Limb (tissue), 2 donors: ENCODE data around the gene GPR21.

Experiments used
- DNase-seq, 2 donors: peaks; one replicate each; pipeline ENCODE4 v3.0.0-alpha.2; 2016; ENCODE audit errors: extremely low spot score in 2 of 2

The GPR21 gene

GRCh38 chr9:123063896-123064295 is 30.4 kb downstream of the GPR21 start:
- no peak for DNase-seq

- no peak for DNase-seq
Measured at GRCh38 chr9:123064716-123065115, 31.2 kb downstream of the GPR21 start.

- no peak for DNase-seq
Measured at GRCh38 chr9:123065196-123065595, 31.7 kb downstream of the GPR21 start.

- no peak for DNase-seq
Measured at GRCh38 chr9:123067136-123067535, 33.7 kb downstream of the GPR21 start.

- peak in 1 of 2 donors; percentile 39 for DNase-seq
Measured at GRCh38 chr9:123069010-123069481, 35.6 kb downstream of the GPR21 start.

- DNase-seq, result no peak
Measured at GRCh38 chr9:123070198-123070597, 36.7 kb downstream of the GPR21 start.

GRCh38 chr9:123072407-123072995 is 39.0 kb downstream of the GPR21 start:
- DNase-seq, result no peak

- no peak for DNase-seq
Measured at GRCh38 chr9:123073441-123073840, 40.0 kb downstream of the GPR21 start.

GRCh38 chr9:123073991-123074422 is 40.5 kb downstream of the GPR21 start:
- peak in 1 of 2 donors; percentile 62 for DNase-seq

- DNase-seq, result no peak
Measured at GRCh38 chr9:123074628-123075027, 41.2 kb downstream of the GPR21 start.

GRCh38 chr9:123080444-123080843 is 47.0 kb downstream of the GPR21 start:
- DNase-seq, result no peak

GRCh38 chr9:123081824-123082223 is 48.4 kb downstream of the GPR21 start:
- DNase-seq, result peak in 1 of 2 donors; percentile 32

GRCh38 chr9:123083680-123084079 is 50.2 kb downstream of the GPR21 start:
- no peak for DNase-seq

GRCh38 chr9:123084256-123084655 is 50.8 kb downstream of the GPR21 start:
- no peak for DNase-seq
